ENCODE results near the gene EML3.
"Not testable (repeated sequence)": the region's sequence is repeated elsewhere in the genome, so short reads cannot be mapped to it uniquely, and the experiment has no call there.

Gene EML3

DNA sequence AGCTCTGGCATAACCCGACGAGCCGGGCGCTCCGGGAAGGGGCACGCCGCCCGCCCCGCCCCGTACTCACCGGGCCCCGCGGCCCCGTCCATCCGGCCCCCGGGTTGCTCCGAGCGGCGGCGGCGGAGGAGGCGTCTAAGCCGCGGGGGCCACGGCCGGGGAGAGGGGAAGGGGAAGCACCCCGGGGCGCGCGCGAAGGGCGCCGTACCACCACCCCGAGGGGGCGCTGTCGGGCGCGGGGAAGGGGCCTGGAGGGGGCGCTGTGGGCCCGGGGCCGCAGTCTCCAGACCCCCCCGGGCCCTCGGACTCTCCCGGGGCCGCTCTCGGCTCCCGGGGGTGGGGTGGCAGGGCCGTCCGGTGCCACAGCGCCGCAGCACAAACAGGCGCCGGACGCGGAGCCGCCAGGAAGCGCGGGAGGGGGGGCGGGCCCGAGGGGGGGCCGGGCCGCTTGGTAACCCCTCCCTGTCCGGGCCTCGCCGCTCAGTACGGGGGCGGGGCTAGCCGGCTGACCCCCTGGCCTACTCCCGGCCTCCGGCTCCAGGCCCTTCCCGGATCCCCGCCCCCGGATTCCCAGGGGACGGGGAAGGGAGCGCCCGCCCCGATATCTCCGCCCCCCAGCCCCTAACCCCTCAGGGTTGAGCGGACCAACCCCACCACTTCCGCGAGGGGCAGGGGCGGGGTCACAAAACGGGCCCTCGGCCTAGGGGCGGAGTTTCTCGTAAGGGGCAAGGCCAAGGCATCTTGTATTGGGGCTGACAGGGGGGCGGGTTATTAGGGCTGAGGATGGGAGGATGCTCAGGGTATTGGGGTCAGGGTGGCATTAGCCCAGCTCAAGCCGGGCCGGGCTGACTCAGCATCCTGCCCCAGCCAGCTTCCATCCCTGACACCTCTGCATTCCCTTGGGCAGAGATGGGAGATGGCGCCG is at the start of gene EML3, which contains the start of gene ROM1:
EML3 (minus strand) TSS at position 410 of the 925 bp plus-strand sequence; CDS start at position 92, 318 bp downstream.
ROM1 (plus strand) TSS at position 892 of the 925 bp plus-strand sequence; CDS start at position 917, 25 bp downstream.
- peak within 1 kb of the TSS; percentile 50 for H3K4me3 ChIP-seq (ENCODE audit: low read depth, low read length)

DNA sequence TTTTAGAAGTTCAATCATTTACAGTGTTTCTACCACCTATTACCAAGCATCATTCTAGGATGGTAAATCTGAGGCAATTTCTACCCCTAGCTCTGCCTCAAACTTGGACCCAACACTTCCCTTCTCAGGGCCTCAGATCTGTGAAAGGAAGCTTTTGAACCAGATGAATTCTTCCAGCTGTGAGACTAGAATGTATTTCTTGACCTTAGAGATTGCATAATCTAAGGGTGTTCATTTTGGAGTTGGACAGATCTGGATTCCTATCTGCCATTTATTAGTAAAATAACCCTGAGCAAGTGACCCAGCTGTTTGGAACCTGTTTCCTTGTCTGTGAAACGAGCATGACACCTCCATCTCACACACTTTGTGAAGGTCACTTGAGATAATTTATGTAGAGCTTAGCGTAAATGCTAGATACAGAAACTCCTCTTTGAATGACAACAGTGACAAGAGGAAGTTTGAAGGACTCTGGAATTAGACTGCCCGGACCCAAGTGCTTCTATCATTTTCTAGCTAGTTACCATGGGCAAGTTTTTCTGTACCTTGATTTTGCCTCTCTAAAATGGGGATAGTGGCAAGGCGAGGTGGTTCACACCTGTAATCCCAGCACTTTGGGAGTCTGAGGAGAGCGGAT is 44.3 kb upstream of the EML3 start:
- no peak overlapping the region for H3K4me3 ChIP-seq (ENCODE audit: low read depth, low read length)

- H3K4me3 ChIP-seq (ENCODE audit: low read depth, low read length), result no peak overlapping the region
Observed at GRCh38 chr11:62654297-62654696, 41.7 kb upstream of the EML3 start.

GRCh38 chr11:62652161-62653006 is 39.8 kb upstream of the EML3 start:
- H3K4me3 ChIP-seq (ENCODE audit: low read depth, low read length), result peak overlapping the region; percentile 88

GRCh38 chr11:62650283-62650682 is 37.7 kb upstream of the EML3 start:
- not testable (repeated sequence) for H3K4me3 ChIP-seq (ENCODE audit: low read depth, low read length)

GRCh38 chr11:62649486-62649885 is 36.9 kb upstream of the EML3 start:
- no peak overlapping the region for H3K4me3 ChIP-seq (ENCODE audit: low read depth, low read length)

DNA sequence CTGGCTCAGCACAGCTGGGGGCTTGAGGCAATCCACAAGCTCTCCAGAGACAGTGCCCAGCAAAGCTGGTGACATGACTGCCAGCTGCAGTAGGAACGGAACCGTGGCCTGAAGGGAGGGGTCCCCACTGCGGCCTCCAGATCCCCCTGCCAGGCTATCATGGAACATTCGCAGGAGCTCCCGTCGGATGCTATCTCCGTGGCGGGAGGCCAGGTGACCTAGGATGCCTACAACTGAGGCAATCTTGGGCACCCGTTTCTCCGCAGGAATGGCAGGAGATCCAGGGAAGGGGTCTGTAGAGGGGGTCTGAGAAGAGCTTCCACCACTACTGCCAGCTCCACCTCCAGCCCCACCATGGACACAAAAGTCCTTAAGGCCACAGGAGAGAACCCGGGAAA is 36.4 kb upstream of the EML3 start:
- H3K4me3 ChIP-seq (ENCODE audit: low read depth, low read length), result no peak overlapping the region

GRCh38 chr11:62648185-62648966 is 35.8 kb upstream of the EML3 start:
- H3K4me3 ChIP-seq (ENCODE audit: low read depth, low read length), result no peak overlapping the region

- no peak overlapping the region for H3K4me3 ChIP-seq (ENCODE audit: low read depth, low read length)
Observed at GRCh38 chr11:62647609-62648005, 35.0 kb upstream of the EML3 start.

GRCh38 chr11:62646825-62647608 is 34.4 kb upstream of the EML3 start:
- no peak overlapping the region for H3K4me3 ChIP-seq (ENCODE audit: low read depth, low read length)

DNA sequence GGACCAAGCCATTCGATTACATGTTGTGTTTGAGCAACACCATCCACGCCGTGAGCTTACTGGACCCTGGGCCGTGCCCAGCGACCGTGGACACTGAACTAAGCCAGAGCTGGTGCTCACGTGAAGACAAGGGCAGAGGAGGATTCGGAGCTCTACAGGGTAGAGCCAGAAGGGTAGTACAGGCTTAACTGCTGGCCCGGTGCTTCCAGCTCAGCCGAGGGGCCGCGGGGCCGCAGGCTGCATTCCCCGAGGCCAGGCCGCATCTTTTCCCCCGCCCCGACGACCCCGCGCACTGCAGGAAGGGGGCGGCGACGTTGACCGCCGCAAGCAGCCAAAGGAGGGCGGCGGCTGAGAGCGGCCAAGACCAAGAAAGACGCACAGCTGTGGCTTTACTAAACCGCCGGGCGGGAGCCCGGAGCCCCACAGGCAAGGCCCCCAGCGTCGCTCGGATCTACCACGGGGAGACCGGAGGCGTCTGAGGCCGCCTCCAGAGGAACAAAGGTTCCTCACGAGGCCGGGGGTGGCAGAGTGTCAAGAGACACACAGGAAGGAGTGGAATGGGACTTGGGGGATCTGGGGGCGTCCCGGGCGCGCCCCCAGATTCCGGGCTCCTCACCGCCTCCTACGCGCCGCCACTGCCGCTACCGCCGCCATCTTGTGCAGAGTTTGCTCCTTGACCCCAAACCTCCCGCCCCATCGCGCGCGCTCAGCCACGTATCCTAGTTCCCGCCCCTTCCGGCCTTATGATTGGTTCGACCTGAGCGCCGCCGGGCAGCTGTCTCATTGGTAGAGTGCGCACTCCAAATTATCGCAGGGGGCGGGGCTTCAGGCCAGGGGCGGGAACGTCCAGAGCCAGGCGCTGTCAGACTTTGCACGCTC is 33.6 kb upstream of the EML3 start, which contains the start of gene GANAB:
GANAB (minus strand) TSS at position 668 of the 879 bp plus-strand sequence; CDS start at position 654, 14 bp downstream.
- peak within 1 kb of the TSS; percentile 94 for H3K4me3 ChIP-seq (ENCODE audit: low read depth, low read length)

GRCh38 chr11:62645671-62645945 is 33.0 kb upstream of the EML3 start:
- peak overlapping the region; percentile 94 for H3K4me3 ChIP-seq (ENCODE audit: low read depth, low read length)

GRCh38 chr11:62644220-62644619 is 31.6 kb upstream of the EML3 start:
- H3K4me3 ChIP-seq (ENCODE audit: low read depth, low read length), result no peak overlapping the region

GRCh38 chr11:62632492-62632891 is 19.9 kb upstream of the EML3 start:
- H3K4me3 ChIP-seq (ENCODE audit: low read depth, low read length), result no peak overlapping the region

DNA sequence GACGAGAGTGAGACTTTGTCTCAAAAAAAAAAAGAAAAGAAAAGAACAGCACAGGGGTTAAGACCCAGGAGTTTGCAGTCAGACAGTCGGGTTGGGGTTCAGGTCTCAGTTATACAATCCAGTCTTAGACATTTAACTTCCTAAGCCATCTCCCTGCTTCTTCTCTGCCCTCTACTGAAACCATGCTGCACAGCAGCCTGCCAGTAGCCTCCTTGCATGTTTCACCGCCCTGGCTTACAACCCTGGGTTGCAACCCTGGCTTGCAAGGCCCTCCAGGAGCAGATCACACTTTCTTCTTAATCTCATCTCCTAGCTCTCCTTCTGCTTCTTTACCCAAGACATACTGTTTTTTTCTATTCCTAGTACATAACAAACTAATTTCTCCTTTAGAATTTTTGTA is 15.1 kb upstream of the EML3 start:
- H3K4me3 ChIP-seq (ENCODE audit: low read depth, low read length), result no peak overlapping the region

GRCh38 chr11:62622476-62623089 is 10.0 kb upstream of the EML3 start:
- H3K4me3 ChIP-seq (ENCODE audit: low read depth, low read length), result no peak overlapping the region

DNA sequence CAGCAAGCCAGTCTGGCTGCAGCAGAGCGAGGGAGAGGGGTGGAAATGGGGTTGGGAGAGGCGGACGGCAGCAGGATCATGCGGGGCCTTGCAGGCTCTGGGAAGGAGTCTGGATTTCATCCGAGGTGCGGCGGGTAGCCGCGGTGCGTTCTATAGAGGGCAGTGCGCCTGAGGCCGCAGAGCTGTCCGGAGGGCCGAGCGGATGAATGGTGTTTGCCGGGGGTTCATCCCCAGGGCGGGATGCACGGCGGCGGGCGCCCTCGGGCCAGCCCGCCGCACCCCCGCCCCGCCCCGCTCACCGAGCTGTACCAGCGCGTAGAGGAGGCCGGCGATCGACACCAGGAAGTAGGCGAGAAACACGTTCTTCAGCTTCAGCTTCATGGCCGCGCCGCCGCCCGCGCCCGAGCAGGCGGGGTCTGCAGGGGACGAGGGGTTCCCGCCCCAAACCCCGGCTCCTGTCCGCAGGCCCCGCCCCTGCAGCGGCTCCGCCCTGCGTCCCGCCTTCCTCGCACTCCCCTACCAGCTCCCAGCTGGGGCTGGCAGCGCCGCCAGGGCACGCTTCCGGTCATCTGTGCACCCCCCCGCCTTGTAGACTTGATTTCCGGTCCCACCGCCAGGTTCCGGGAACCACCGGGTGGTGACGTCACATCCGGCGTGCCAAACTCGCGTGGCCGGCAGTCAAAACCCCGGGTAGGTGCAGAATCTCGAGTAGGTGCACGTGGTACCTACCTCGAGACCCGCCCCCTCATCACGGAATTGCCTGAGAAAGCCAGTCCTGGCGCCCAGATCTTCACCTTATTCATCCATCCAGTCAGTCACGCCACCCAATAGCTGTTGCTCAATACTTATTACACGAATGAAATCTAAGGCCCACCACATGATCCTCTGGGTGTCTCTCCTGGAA is 9.2 kb upstream of the EML3 start, which contains the start of gene B3GAT3:
B3GAT3 (minus strand) TSS at position 420 of the 904 bp plus-strand sequence; CDS start at position 381, 39 bp downstream.
- H3K4me3 ChIP-seq (ENCODE audit: low read depth, low read length), result peak within 1 kb of the TSS; percentile 75
